SW480 (cell line): ENCODE results near the gene DSE.

Source experiments
- DNase-seq: peaks from one replicate; pipeline ENCODE4 v3.0.0-alpha.2; 2016; ENCODE audit warnings: low spot score

The DSE gene

GRCh38 chr6:116447496-116448011, 76.8 kb downstream of the DSE start:
- DNase-seq: peak; percentile 4

DNA sequence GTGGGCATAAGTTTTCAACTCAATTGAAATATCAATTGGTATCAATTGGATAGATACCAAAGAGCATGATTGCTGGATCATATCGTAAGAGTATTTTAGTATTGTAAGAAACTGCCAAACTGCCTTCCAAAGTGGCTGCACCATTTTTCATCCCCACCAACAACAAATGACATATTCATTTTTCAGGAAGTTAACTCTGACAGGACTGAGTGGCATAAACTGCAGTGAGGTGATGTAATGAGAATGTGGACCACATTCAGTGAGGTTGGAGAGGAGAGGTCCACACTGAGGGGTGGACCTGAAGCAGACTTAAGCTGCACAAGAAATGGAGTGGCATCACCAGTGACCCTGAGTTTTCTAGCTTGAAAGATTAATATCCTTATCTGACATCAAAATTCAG, 78.8 kb downstream of the DSE start:
- no peak for DNase-seq

- no peak for DNase-seq
These were observed 79.5 kb downstream of the DSE start for GRCh38 chr6:116450185-116450710.

DNA sequence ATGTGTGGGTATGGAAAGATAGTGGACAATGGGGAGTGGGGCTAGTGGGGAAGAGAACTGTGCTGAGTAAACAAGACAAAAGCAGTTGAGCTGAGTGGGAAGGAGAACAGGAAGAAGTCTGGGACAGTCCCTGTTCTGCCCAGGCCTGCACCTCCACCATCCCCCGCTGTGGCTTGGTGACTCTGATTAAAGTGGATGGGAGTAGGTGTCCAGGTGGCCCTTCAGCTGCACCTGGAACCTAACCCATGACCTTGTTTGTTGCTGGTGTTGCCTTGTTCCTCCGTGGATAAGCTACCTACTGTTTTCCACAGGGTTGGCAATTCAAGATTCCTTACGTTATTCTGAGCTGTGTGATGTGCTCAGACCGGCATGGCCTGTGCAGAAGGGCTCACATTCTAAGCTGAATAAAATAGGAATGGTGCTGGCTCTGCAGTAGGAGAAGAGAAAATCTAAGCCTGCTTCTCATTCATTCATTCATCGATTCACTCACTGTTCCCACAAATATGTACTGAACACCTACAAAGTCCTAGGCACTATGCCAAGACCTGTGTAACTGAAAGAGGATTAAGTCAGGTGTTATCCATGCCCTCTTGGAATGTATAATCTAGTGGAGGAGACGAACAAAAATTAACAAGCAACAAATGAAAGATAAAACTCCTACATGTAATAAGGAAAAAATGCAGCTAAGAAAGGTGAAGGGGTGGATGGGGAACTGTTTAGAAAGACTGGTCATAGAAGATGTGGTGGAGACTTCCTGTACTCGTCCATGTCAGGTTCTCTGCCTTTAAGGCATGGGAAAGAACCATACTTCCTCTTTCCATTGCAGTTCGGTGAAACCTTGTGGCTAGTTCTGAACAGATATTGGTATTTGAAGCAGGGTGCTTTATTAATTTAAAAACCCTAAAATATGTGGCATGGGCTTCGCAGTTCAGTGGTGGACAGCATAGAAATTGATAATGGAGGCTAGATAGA, 80.3 kb downstream of the DSE start:
- no peak for DNase-seq

DNA sequence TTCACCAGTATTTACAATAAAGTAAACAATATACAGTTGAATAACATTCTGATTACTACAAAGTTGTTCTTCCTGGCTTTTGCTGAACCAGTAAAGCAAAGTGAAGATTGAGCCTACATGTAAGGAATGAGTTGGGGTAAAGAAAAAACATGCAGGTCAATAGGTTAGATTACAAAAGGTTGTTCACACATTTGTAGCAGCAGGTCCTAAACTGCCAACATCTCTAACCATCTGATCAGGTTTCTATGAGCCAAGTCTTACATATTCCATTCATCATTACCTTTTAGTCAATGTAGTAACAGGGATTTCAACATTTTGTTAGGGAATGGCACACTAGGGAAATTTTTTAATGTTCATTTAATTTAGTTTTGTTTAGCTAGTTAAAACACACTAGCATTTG, 81.2 kb downstream of the DSE start:
- DNase-seq: no peak

- no peak for DNase-seq
These were observed 81.8 kb downstream of the DSE start for GRCh38 chr6:116452531-116452930.

DNA sequence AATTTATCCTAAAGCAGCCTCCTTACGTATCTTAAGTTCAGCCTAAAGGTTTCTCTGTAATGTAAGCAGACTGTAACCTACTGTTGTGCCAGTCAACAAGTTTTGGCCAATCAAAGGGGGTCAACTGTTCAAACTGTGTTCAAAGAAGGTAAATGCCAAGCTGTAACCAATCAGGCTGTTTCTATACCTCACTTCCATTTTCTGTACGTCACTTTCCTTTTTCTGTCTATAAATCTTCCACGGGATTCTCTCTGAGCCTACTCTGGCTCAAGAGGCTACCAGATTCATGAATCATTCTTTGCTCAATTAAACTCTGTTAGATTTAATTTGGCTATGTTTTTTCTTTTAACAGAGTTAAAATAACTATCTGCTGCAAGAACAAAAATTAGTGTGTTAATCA, 85.4 kb downstream of the DSE start:
- DNase-seq: no peak

DNA sequence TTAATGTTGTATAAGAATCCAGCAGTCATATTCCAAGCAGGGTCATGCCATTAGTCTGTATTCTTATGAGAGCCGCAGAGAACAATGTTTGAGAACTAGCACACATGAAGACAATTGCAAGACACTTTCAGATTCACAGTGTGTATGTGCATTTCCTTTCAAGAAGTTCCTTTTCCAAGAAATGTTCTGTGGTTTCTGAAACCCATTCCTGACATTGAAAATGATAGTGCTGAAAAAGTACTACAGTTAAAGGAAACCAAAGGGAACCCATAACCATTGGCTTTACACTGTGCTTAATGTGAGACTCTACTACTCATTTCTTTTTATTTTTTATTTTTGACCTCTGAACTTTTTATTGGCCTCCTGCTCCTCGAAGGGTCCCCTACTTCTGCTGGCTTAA, 86.2 kb downstream of the DSE start:
- no peak for DNase-seq

GRCh38 chr6:116458264-116458663, 87.5 kb downstream of the DSE start:
- no peak for DNase-seq

GRCh38 chr6:116459927-116460326, 89.2 kb downstream of the DSE start:
- DNase-seq: no peak

DNA sequence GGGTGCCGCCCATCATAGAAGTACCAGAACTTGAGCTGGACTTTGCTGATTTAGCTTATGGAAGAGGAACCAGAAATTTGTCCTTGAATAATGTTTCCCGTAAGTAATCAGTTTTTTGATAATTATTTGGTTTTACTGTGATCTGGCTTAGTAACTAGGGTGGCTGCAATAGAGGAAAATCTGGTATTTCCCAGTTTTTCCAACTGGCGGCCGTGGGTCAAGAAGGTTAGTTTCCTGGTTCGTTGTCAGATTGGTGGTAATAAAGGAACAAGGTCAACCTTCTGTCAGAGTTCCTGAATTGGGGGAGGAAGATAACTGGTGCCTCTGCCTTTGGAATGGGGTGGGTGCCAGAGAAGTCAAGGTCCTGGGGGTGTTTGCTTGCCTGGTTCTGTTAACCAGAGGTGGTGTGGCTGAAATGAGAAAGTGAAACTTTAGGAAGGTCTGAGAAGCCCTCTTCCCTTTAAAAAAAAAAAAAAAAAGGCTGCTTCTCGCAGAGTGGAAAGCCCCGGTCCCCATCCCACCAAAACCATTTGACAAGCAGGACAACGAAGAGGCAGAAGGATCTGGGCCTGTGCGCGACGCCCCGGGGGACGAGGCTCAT, 90.7 kb downstream of the DSE start, which contains the start of gene CALHM6:
Gene CALHM6 (plus strand): TSS at position 45 of the 601 bp plus-strand sequence. CDS start 555 bp downstream, at position 600.
- no peak for DNase-seq

DNA sequence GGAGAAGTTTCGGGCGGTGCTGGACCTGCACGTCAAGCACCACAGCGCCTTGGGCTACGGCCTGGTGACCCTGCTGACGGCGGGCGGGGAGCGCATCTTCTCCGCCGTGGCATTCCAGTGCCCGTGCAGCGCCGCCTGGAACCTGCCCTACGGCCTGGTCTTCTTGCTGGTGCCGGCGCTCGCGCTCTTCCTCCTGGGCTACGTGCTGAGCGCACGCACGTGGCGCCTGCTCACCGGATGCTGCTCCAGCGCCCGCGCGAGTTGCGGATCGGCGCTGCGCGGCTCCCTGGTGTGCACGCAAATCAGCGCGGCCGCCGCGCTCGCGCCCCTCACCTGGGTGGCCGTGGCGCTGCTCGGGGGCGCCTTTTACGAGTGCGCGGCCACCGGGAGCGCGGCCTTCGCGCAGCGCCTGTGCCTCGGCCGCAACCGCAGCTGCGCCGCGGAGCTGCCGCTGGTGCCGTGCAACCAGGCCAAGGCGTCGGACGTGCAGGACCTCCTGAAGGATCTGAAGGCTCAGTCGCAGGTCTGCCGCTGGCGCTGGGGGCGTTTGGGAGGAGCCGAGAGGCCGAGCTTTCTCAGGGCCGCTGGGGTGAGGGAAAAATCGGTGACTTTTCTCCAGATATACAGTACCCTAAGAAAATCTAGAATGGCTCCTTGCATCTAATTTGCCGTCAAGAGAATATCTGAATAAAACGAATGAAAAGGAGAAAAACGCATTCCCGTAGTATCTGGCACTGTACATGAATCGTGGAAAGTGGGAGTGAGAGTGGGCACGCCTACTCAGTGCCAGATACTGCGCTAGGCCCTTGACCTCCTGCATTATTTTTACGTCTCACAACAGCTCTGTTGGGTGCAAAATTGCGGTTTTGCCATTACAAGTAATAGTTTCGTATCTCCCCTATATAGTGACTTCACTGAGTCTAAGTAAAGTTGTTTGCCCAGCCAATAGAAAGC, 91.5 kb downstream of the DSE start:
- DNase-seq: no peak

DNA sequence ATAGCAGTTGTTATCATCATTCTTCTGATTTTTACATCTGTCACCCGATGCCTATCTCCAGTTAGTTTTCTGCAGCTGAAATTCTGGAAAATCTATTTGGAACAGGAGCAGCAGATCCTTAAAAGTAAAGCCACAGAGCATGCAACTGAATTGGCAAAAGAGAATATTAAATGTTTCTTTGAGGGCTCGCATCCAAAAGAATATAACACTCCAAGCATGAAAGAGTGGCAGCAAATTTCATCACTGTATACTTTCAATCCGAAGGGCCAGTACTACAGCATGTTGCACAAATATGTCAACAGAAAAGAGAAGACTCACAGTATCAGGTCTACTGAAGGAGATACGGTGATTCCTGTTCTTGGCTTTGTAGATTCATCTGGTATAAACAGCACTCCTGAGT, 92.6 kb downstream of the DSE start:
- DNase-seq: no peak

DNA sequence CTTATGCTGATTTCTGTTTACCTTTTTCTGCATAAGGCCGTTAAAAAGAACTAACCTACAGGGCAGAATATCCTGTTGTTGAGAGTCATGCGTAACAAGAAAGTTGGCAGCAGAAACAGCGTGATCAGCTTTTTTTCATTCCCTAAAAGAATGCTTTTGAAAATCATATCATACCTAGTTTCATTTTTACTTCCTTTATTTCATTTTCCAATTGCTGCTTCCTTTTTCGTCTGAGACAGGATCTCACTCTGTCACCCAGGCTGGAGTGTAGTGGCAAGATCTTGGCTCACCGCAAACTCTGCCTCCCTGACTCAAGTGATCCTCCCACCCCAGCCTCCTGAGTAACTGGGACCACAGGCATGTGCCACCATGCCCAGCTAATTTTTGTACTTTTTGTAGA, 94.5 kb downstream of the DSE start:
- no peak for DNase-seq

- no peak for DNase-seq
These were observed 96.3 kb downstream of the DSE start for GRCh38 chr6:116467096-116467495.

GRCh38 chr6:116467514-116467913, 96.8 kb downstream of the DSE start:
- DNase-seq: no peak

DNA sequence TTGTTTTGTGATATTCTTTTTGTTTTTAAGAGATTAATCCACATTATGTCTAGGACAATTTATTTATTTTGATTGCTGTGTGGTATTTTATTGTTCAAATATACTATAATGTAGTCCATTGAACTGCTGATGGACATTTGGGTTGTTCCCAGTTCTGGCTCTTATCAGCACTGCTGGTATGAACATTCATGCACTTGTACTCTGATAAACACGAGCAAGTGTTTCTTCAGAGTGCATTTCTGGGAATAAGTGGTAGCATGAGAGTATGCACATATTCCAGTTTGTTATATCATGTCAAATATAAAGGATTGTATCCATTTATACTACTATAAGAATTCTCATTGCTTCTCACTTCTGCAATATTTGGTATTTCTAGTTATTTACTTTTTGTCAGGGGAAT, 97.5 kb downstream of the DSE start:
- DNase-seq: no peak

DNA sequence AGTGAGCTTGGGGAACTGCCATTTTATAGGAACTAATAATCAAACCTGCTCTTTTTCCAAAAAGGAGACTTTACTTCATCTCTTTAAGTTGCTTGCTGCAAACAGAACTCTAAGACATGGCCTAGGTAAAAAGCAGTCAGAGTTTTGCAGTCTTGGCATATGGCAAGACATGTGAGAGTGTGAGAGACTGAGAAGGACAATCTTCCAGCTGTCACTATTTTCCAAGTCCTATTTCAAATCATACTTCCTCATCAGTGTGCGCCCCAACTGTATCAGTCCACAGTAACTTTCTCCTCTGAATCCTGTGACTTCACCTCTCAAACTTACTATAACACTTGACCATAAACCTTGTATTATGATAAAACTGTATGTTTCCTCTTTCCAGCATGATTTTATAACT, 100.8 kb downstream of the DSE start:
- no peak for DNase-seq

DNA sequence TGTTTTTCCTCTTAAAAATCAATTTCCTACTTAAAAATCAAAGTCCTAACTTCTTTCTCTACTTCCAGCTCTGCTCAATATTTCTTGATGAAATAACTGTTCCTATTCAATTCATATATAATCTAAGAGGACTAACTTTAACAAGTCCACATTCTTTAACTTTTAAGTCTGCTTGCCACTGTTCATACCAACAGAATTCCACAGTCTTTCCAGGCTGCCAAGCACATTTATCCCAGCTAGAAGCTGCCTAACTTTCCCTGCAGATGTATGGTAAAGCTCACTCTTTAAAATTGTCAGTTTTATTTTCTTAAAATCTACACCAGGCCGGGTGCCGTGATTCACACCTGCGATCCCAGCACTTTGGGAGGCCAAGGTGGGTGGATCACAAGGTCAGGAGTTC, 102.0 kb downstream of the DSE start:
- DNase-seq: no peak

DNA sequence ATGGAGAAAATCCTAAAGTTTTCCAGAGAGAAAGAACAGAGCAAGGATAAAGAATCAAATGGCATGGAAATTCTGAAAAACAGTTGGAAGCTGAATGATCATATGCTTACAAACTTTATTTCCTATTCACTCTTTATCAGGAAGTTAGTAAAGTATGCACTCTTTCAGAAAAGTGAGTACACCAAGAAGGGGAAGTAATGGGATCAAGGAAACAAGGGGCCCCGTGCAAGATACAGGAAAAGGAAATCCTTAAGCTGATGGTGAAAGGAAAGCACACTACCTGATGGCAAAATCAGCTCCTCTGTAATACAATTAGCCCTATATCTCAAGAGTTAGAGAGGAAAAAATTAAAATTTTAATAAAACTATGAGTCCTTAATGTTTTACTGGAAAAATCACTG, 104.4 kb downstream of the DSE start:
- DNase-seq: no peak

GRCh38 chr6:116476002-116476678, 105.4 kb downstream of the DSE start:
- DNase-seq: no peak
